OCI-LY3 (cell line): ENCODE measurements around the gene LYPD6B.

ENCODE experiments used
- H2AFZ ChIP-seq: fragments of 200-600, 300-600 bp; shearing (Covaris generic); 2 replicates; pipeline ENCODE4 v1.6.0; 2014; ENCODE audit warnings: antibody characterized with exemption, low read depth, low read length
- H3K27ac ChIP-seq: fragments of 200-600, 300-600 bp; sonication (generic); 2 replicates; pipeline ENCODE4 v1.5.1; 2014; ENCODE audit warnings: mild to moderate bottlenecking, low read length, moderate library complexity, mixed read lengths
- H3K27me3 ChIP-seq: fragments of 200-600, 300-600 bp; sonication (generic); 2 replicates; pipeline ENCODE4 v1.6.1; 2014; ENCODE audit warnings: low read depth, low read length, mixed read lengths
- H3K36me3 ChIP-seq: fragments of 200-600, 300-600 bp; sonication (generic); replicated peaks from 2 replicates; pipeline ENCODE3; 2014; ENCODE audit warnings: low read depth, low read length, mixed read lengths
- H3K4me1 ChIP-seq: fragments of 300-600, 200-600 bp; sonication (generic); 2 replicates; pipeline ENCODE4 v1.6.1; 2014; ENCODE audit warnings: low read length, mixed read lengths
- H3K4me2 ChIP-seq: fragments of 200-600, 300-600 bp; sonication (generic); 2 replicates; pipeline ENCODE4 v1.6.1; 2014; ENCODE audit warnings: low read length, mixed read lengths
- H3K4me3 ChIP-seq: fragments of 300-600, 200-600 bp; sonication (generic); 2 replicates; pipeline ENCODE4 v1.5.1; 2014; ENCODE audit warnings: antibody characterized with exemption, mild to moderate bottlenecking, low read length, moderate library complexity
- H3K79me2 ChIP-seq: fragments of 300-600, 200-600 bp; shearing (Covaris generic); 2 replicates; pipeline ENCODE4 v1.6.1; 2014; ENCODE audit warnings: mild to moderate bottlenecking, low read length, mixed read lengths
- H3K9ac ChIP-seq: fragments of 300-600, 200-600 bp; shearing (Covaris generic); 2 replicates; pipeline ENCODE4 v1.6.0; 2014; ENCODE audit warnings: mild to moderate bottlenecking, low read length, moderate library complexity
- H3K9me3 ChIP-seq: fragments of 200-600, 300-600 bp; shearing (Covaris generic); 2 replicates; pipeline ENCODE4 v1.6.1; 2014; ENCODE audit warnings: low read length, mixed read lengths; ENCODE audit not compliant: insufficient read depth
- H4K20me1 ChIP-seq: fragments of 200-600, 300-600 bp; sonication (generic); 2 replicates; pipeline ENCODE4 v1.6.1; 2016; ENCODE audit warnings: low read length, mixed read lengths; ENCODE audit not compliant: insufficient read depth
- CTCF ChIP-seq: fragments of 200-600, 300-600 bp; sonication (generic); IDR thresholded peaks from 2 replicates; pipeline ENCODE4 v1.5.1; 2014; ENCODE audit warnings: antibody characterized with exemption, low read length, low read depth
- EZH2phosphoT487 ChIP-seq: fragments of 200-600 bp; shearing (Covaris generic); IDR thresholded peaks from 2 replicates; pipeline ENCODE4 v1.6.1; 2018; ENCODE audit warnings: antibody characterized with exemption, mixed run types, low read depth

The LYPD6B gene

GRCh38 chr2:149158957-149159356 is 120.5 kb downstream of the LYPD6B start:
- Histone ChIP-seq H4K20me1 (0 out of 2 replicates have a peak, but pooled peaks cover 4% of the 10 kb centered on the region), H3K27ac (no peak overlapping the region), H3K79me2 (no peaks in the 10 kb centered on the region), H3K4me1 (peaks cover 12% of the 10 kb centered on the region), H2AFZ (no peak overlapping the region), H3K36me3 (no peaks in the 10 kb centered on the region), H3K27me3 (peaks cover 91% of the 10 kb centered on the region), H3K4me3 (no peak overlapping the region), H3K4me2 (no peak overlapping the region), H3K9ac (no peak overlapping the region), H3K9me3 (no peaks in the 10 kb centered on the region)
- no peak for TF ChIP-seq CTCF
- TF ChIP-seq EZH2phosphoT487: no peak

- 0 out of 2 replicates have a peak, but pooled peaks cover 4% of the 10 kb centered on the region for H4K20me1 ChIP-seq
- H2AFZ ChIP-seq: no peak overlapping the region
- no peaks in the 10 kb centered on the region for H3K9me3 ChIP-seq
- H3K4me1 ChIP-seq: peaks cover 12% of the 10 kb centered on the region
- H3K4me2 ChIP-seq: no peak overlapping the region
- no peak overlapping the region for H3K9ac ChIP-seq
- no peak overlapping the region for H3K27ac ChIP-seq
- no peak overlapping the region for H3K4me3 ChIP-seq
- H3K79me2 ChIP-seq: no peaks in the 10 kb centered on the region
- H3K27me3 ChIP-seq: peaks cover 96% of the 10 kb centered on the region
- H3K36me3 ChIP-seq: no peaks in the 10 kb centered on the region
- no peak for TF ChIP-seq CTCF
- TF ChIP-seq EZH2phosphoT487: no peak
These were observed 121.7 kb downstream of the LYPD6B start for GRCh38 chr2:149160195-149160594.

- H2AFZ ChIP-seq: no peak overlapping the region
- H4K20me1 ChIP-seq: 0 out of 2 replicates have a peak, but pooled peaks cover 4% of the 10 kb centered on the region
- no peaks in the 10 kb centered on the region for H3K79me2 ChIP-seq
- H3K27ac ChIP-seq: no peak overlapping the region
- H3K9ac ChIP-seq: no peak overlapping the region
- H3K9me3 ChIP-seq: no peaks in the 10 kb centered on the region
- no peak overlapping the region for H3K4me3 ChIP-seq
- no peaks in the 10 kb centered on the region for H3K36me3 ChIP-seq
- TF ChIP-seq EZH2phosphoT487 (0 out of 2 replicates have a peak, but pooled peaks have one; percentile 44), CTCF (no peak)
- H3K4me1 ChIP-seq: peaks cover 12% of the 10 kb centered on the region
- peak overlapping the region; percentile 52 for H3K4me2 ChIP-seq
- peaks cover 96% of the 10 kb centered on the region for H3K27me3 ChIP-seq
These were observed 122.3 kb downstream of the LYPD6B start for GRCh38 chr2:149160701-149161217.

GRCh38 chr2:149161481-149162225 is 123.2 kb downstream of the LYPD6B start:
- no peak overlapping the region for H3K27ac ChIP-seq
- no peak overlapping the region for H3K4me2 ChIP-seq

More at GRCh38 chr2:149161481-149162225, 123.2 kb downstream of the LYPD6B start:
- Histone ChIP-seq H4K20me1 (0 out of 2 replicates have a peak, but pooled peaks cover 4% of the 10 kb centered on the region), H3K36me3 (no peaks in the 10 kb centered on the region), H3K9ac (no peak overlapping the region), H2AFZ (no peak overlapping the region), H3K9me3 (no peaks in the 10 kb centered on the region), H3K27me3 (peaks cover 97% of the 10 kb centered on the region), H3K4me3 (no peak overlapping the region), H3K79me2 (no peaks in the 10 kb centered on the region), H3K4me1 (peaks cover 12% of the 10 kb centered on the region)
- TF ChIP-seq EZH2phosphoT487: no peak
- TF ChIP-seq CTCF: no peak
